Left hindlimb (tissue), 1 donor: ENCODE results near the gene SERF2.
A peak's percentile ranks its signal among the peaks of the same experiment; 100 is the strongest.
"Not testable (repeated sequence)": the region's sequence is repeated elsewhere in the genome, so short reads cannot be mapped to it uniquely, and the experiment has no call there.

ENCODE experiments used
- DNase-seq: peaks from one replicate; pipeline ENCODE4 v3.0.0-alpha.2; 2018

Gene SERF2

GRCh38 chr15:43791993-43792760 is at the start of gene SERF2:
SERF2 (plus strand) TSS chr15:43792320; CDS start chr15:43792377, 57 bp downstream.
- peak; percentile 100 for DNase-seq

GRCh38 chr15:43746245-43746902 is 45.7 kb upstream of the SERF2 start, which contains the start of gene PDIA3:
PDIA3 (plus strand) TSS chr15:43746438; CDS start chr15:43746540, 102 bp downstream.
- DNase-seq: peak; percentile 96

- not testable (repeated sequence) for DNase-seq
Observed at GRCh38 chr15:43746903-43747309, 45.2 kb upstream of the SERF2 start.

GRCh38 chr15:43748376-43748775 is 43.7 kb upstream of the SERF2 start:
- DNase-seq: no peak

- no peak for DNase-seq
Observed at GRCh38 chr15:43749690-43750345, 42.3 kb upstream of the SERF2 start.

- no peak for DNase-seq
Observed at GRCh38 chr15:43751885-43752284, 40.2 kb upstream of the SERF2 start.

- no peak for DNase-seq
Observed at GRCh38 chr15:43762824-43763223, 29.3 kb upstream of the SERF2 start.

- DNase-seq: no peak
Observed at GRCh38 chr15:43763819-43764446, 28.2 kb upstream of the SERF2 start.

GRCh38 chr15:43769584-43770228 is 22.4 kb upstream of the SERF2 start:
- DNase-seq: no peak

- DNase-seq: no peak
Observed at GRCh38 chr15:43771816-43772215, 20.3 kb upstream of the SERF2 start.

GRCh38 chr15:43772624-43773023 is 19.5 kb upstream of the SERF2 start:
- no peak for DNase-seq

- DNase-seq: no peak
Observed at GRCh38 chr15:43774062-43774461, 18.1 kb upstream of the SERF2 start.

- no peak for DNase-seq
Observed at GRCh38 chr15:43775411-43775965, 16.6 kb upstream of the SERF2 start.

GRCh38 chr15:43776101-43776717 is 15.9 kb upstream of the SERF2 start:
- DNase-seq: peak; percentile 47

- DNase-seq: peak; percentile 84
Observed at GRCh38 chr15:43776718-43777266, 15.3 kb upstream of the SERF2 start, which contains the start of gene ELL3. ELL3 (minus strand) TSS chr15:43776966; CDS start chr15:43776901, 65 bp downstream.

GRCh38 chr15:43777267-43777914 is 14.7 kb upstream of the SERF2 start:
- DNase-seq: peak; percentile 85

- DNase-seq: no peak
Observed at GRCh38 chr15:43779016-43779415, 13.1 kb upstream of the SERF2 start.

GRCh38 chr15:43789409-43789808 is 2.7 kb upstream of the SERF2 start:
- DNase-seq: no peak

- peak; percentile 35 for DNase-seq
Observed at GRCh38 chr15:43792761-43793476, 799 bp downstream of the SERF2 start.

GRCh38 chr15:43793647-43794046 is 1.5 kb downstream of the SERF2 start:
- no peak for DNase-seq
